H1 (cell line): ENCODE measurements around the gene PRKAR2A. TPM values are rescaled to one million over a fixed set of nuclear protein-coding genes. Genes with fewer than 3 reads are reported as not detected.

Experiments
- CTCF ChIA-PET: fragments of 300-600 bp; sonication (Branson Sonifier 250); formaldehyde crosslinking; loops from one replicate; lab custom pipeline; 2021; ENCODE audit not compliant: partially characterized antibody; lab: Charles Lee
- POLR2A ChIA-PET: fragments of 300-600 bp; sonication (Branson Sonifier 250); formaldehyde crosslinking; loops from one replicate; lab custom pipeline; 2021; ENCODE audit warnings: inconsistent platforms; ENCODE audit not compliant: partially characterized antibody; lab: Charles Lee
- DNase-seq, 2 experiments: peaks; one replicate each; pipeline versions ENCODE4 v3.0.0 to v3.0.0-alpha.2; 2010 to 2022; ENCODE audit warnings: low spot score in 2 of 2, low read depth in 1 of 2, mixed read lengths in 1 of 2
- FAIRE-seq: peaks from 2 replicates; lab custom pipeline; 2011; peaks lifted over from hg19 to GRCh38; lab: Jason Lieb, UNC
- H2AFZ ChIP-seq: 2 replicates; pipeline ENCODE4 v1.8.1; 2012; ENCODE audit warnings: low read length, inconsistent platforms
- H2AK5ac ChIP-seq: 2 replicates; pipeline ENCODE4 v1.6.1; 2013; ENCODE audit warnings: low read depth, low read length
- H2BK120ac ChIP-seq: replicated peaks from 2 replicates; pipeline ENCODE3; 2013; ENCODE audit warnings: low read depth, low read length, inconsistent platforms
- H2BK12ac ChIP-seq: 2 replicates; pipeline ENCODE4 v1.6.1; 2013; ENCODE audit warnings: low read depth, low read length
- H2BK15ac ChIP-seq: 2 replicates; pipeline ENCODE4 v1.6.1; 2013; ENCODE audit warnings: low read length
- H2BK20ac ChIP-seq: 2 replicates; pipeline ENCODE4 v1.6.1; 2013; ENCODE audit warnings: low read length
- H2BK5ac ChIP-seq: 2 replicates; pipeline ENCODE4 v1.6.1; 2013; ENCODE audit warnings: low read depth, low read length
- H3K14ac ChIP-seq: 2 replicates; pipeline ENCODE4 v1.6.1; 2013; ENCODE audit warnings: inconsistent platforms; ENCODE audit not compliant: insufficient read length
- H3K18ac ChIP-seq: 2 replicates; pipeline ENCODE4 v1.6.1; 2013; ENCODE audit warnings: low read length; ENCODE audit errors: extremely low read depth
- H3K23ac ChIP-seq: 2 replicates; pipeline ENCODE4 v1.6.1; 2013; ENCODE audit warnings: inconsistent platforms; ENCODE audit not compliant: insufficient read length
- H3K23me2 ChIP-seq: 2 replicates; pipeline ENCODE4 v1.6.1; 2013; ENCODE audit warnings: low read depth, low read length
- H3K27ac ChIP-seq: 2 replicates; pipeline ENCODE4 v1.6.1; 2011; ENCODE audit warnings: low read depth, low read length, inconsistent platforms
- H3K27me3 ChIP-seq, 4 experiments: replicated peaks in 1 of 4; 1 replicate in 1 of 4; 2 replicates in 3 of 4; pipeline versions ENCODE4 v1.6.1 to v1.8.1; 2011 to 2013; ENCODE audit warnings: low read length in 3 of 4, mild to moderate bottlenecking in 3 of 4, inconsistent platforms in 2 of 4, mixed read lengths in 2 of 4, moderate library complexity in 1 of 4; ENCODE audit not compliant: control insufficient read depth in 3 of 4, insufficient read depth in 3 of 4; ENCODE audit errors: extremely low read depth in 1 of 4
- H3K36me3 ChIP-seq, 4 experiments: 2 replicates each; pipeline versions ENCODE4 v1.6.1 to v1.8.1; 2011 to 2013; ENCODE audit warnings: mild to moderate bottlenecking in 4 of 4, low read length in 3 of 4, moderate library complexity in 2 of 4, control low read depth in 1 of 4, inconsistent platforms in 1 of 4; ENCODE audit not compliant: insufficient read depth in 4 of 4, control insufficient read depth in 2 of 4
- H3K4ac ChIP-seq: replicated peaks from 2 replicates; pipeline ENCODE3; 2013; ENCODE audit warnings: low read length, low read depth, mixed read lengths, inconsistent platforms; ENCODE audit not compliant: insufficient read length
- H3K4me1 ChIP-seq, 4 experiments: replicated peaks in 1 of 4; 1 replicate in 1 of 4; 2 replicates in 3 of 4; pipeline versions ENCODE4 v1.6.1 to v1.8.1; 2011 to 2013; ENCODE audit warnings: low read length in 3 of 4, inconsistent platforms in 2 of 4, mixed read lengths in 1 of 4; ENCODE audit not compliant: insufficient read depth in 4 of 4, control insufficient read depth in 3 of 4
- H3K4me2 ChIP-seq, 2 experiments: 2 replicates each; pipeline versions ENCODE4 v1.6.1 to v1.8.1; 2011 to 2013; ENCODE audit warnings: low read depth in 2 of 2, low read length in 2 of 2, control low read depth in 1 of 2, inconsistent platforms in 1 of 2, mild to moderate bottlenecking in 1 of 2; ENCODE audit not compliant: insufficient read depth in 1 of 2
- H3K4me3 ChIP-seq, 4 experiments: fragments of 200-600, 300-600 bp in 1 of 4; sonication (generic), shearing (Covaris generic), sonication (Bioruptor Twin) in 1 of 4; 2 replicates each; pipeline versions ENCODE4 v1.5.1 to v1.8.1; 2011 to 2016; ENCODE audit warnings: low read length in 4 of 4, low read depth in 3 of 4, control low read depth in 2 of 4, inconsistent platforms in 2 of 4, mild to moderate bottlenecking in 2 of 4, mixed read lengths in 1 of 4, moderate library complexity in 1 of 4; ENCODE audit not compliant: insufficient read depth in 2 of 4; ENCODE audit errors: extremely low read depth in 1 of 4
- H3K56ac ChIP-seq: replicated peaks from 2 replicates; pipeline ENCODE3; 2013; ENCODE audit warnings: low read depth, mild to moderate bottlenecking, mixed read lengths, low read length, inconsistent platforms; ENCODE audit not compliant: insufficient read length
- H3K79me1 ChIP-seq: 2 replicates; pipeline ENCODE4 v1.6.1; 2013; ENCODE audit warnings: low read depth, low read length, control low read depth
- H3K79me2 ChIP-seq, 2 experiments: 2 replicates each; pipeline versions ENCODE4 v1.6.1 to v1.8.1; 2012 to 2013; ENCODE audit warnings: low read length in 2 of 2, mild to moderate bottlenecking in 2 of 2, inconsistent platforms in 1 of 2; ENCODE audit not compliant: insufficient read depth in 2 of 2, control insufficient read depth in 1 of 2
- H3K9ac ChIP-seq, 4 experiments: replicated peaks in 1 of 4; 1 replicate in 1 of 4; 2 replicates in 3 of 4; pipeline versions ENCODE4 v1.6.1 to v1.8.1; 2011 to 2013; ENCODE audit warnings: low read depth in 3 of 4, low read length in 3 of 4, control low read depth in 2 of 4, mild to moderate bottlenecking in 2 of 4, moderate library complexity in 2 of 4, inconsistent platforms in 1 of 4; ENCODE audit errors: extremely low read depth in 1 of 4
- H3K9me3 ChIP-seq, 2 experiments: 2 replicates each; pipeline versions ENCODE4 v1.6.1 to v1.8.1; 2012 to 2013; ENCODE audit warnings: mild to moderate bottlenecking in 2 of 2, moderate library complexity in 2 of 2, control low read depth in 1 of 2, inconsistent platforms in 1 of 2, low read depth in 1 of 2, low read length in 1 of 2, mixed read lengths in 1 of 2; ENCODE audit not compliant: insufficient read depth in 2 of 2
- H4K20me1 ChIP-seq, 2 experiments: replicated peaks in 1 of 2; 2 replicates each; pipeline versions ENCODE3 to v1.8.1; 2011 to 2013; ENCODE audit warnings: inconsistent platforms in 2 of 2, low read length in 2 of 2, mild to moderate bottlenecking in 1 of 2; ENCODE audit not compliant: insufficient read depth in 2 of 2, control insufficient read depth in 1 of 2
- H4K5ac ChIP-seq: 2 replicates; pipeline ENCODE4 v1.6.1; 2013; ENCODE audit warnings: low read length, low read depth, mixed read lengths, inconsistent platforms; ENCODE audit not compliant: insufficient read length
- H4K8ac ChIP-seq: 2 replicates; pipeline ENCODE4 v1.8.0; 2013; ENCODE audit warnings: mild to moderate bottlenecking, moderate library complexity, low read length, inconsistent platforms; ENCODE audit not compliant: insufficient read depth; ENCODE audit errors: extremely low read depth
- H4K91ac ChIP-seq: replicated peaks from 2 replicates; pipeline ENCODE3; 2013; ENCODE audit warnings: low read length, mixed read lengths, inconsistent platforms; ENCODE audit not compliant: insufficient read length
- CEBPB ChIP-seq: IDR thresholded peaks from 2 replicates; pipeline ENCODE4 v1.6.1; 2012; ENCODE audit warnings: low read depth, low read length
- KDM4A ChIP-seq: IDR thresholded peaks from one replicate; pipeline ENCODE4 v1.7.1; 2012; ENCODE audit warnings: low read depth, mild to moderate bottlenecking, moderate library complexity, low read length, inconsistent platforms; ENCODE audit not compliant: severe bottlenecking
- RFX5 ChIP-seq: IDR thresholded peaks from 2 replicates; pipeline ENCODE4 v1.6.1; 2011; ENCODE audit warnings: low read depth, low read length, improper control_type of control experiment, borderline replicate concordance
- WGBS, 2 experiments: shearing (Covaris generic) in 1 of 2; methylation state at CpG; one replicate each; pipeline versions ENCODE4 v1.1.6 to v1.1.7; 2013 to 2015; ENCODE audit warnings: low lambda C conversion rate in 2 of 2, mixed read lengths in 2 of 2, inconsistent platforms in 1 of 2, low coverage in 1 of 2, missing lambda C conversion rate in 1 of 2; ENCODE audit not compliant: insufficient replicate concordance in 2 of 2, insufficient coverage in 1 of 2, insufficient read length in 1 of 2; ENCODE audit errors: extremely low coverage in 1 of 2, missing lambda C conversion rate in 1 of 2; 5-methylcytosine and 5-hydroxymethylcytosine counted together
- polyA plus RNA-seq, 7 experiments: library from polyadenylated mRNA; depleted of rRNA in 3 of 7; stranded (reverse) in 5 of 7; unstranded in 2 of 7; fragments of >200 nt in 5 of 7; fragments of 200-250 nt in 2 of 7; gene quantifications; 1 replicate in 5 of 7; 2 replicates in 1 of 7; 4 replicates in 1 of 7; pipeline versions ENCODE4 v1.2.1 to v1.2.3, GENCODE V29; 2011 to 2013; ENCODE audit warnings: missing spikeins in 2 of 7, mixed read lengths in 2 of 7
- total RNA-seq: library from RNA; stranded (reverse); fragmentation: NEBNext Ultra II Directional; extraction: Animal tissue kit (Norgen Biotek cat#: 25700); gene quantifications from 2 replicates; pipeline ENCODE4 v1.2.1, GENCODE V29; 2021

PRKAR2A gene
- total and polyA plus RNA-seq, 2 of the 8 experiments (the other 6 are each of a cell fraction or from before 2014, with no cell fraction given): 6.3 to 42.4 TPM

DNA sequence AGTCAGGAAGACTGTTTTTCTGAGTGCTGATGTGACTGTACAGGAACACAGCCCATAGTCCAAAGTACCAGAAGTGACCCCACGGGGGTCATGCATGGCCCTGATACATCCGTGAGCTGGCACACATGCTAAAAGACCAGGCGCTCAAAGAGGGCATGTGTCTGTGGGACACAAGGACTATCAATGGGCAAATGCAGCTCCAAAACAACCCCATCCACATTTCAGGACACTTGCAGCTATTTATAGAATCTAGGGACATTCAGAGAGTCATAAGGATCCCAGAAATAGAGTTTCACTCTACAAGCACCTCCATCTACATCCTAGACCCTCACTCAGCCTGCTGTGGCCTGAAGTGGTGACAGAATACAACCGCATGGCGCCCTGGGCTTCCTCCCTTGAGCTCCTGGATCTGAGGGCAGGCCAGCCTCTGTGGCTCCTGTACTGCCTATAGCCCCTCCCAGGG, 34.0 kb upstream of the PRKAR2A start:
- DNase-seq: no peak
- Histone ChIP-seq H3K79me1 (no peaks in the 10 kb centered on the region), H4K91ac (no peak overlapping the region), H3K36me3 (no peaks in the 10 kb centered on the region), H2BK15ac (no peak overlapping the region), H2BK12ac (no peak overlapping the region), H3K23ac (no peak overlapping the region), H3K79me2 (no peaks in the 10 kb centered on the region), H2BK20ac (no peak overlapping the region), H2AK5ac (no peak overlapping the region), H4K20me1 (no peaks in the 10 kb centered on the region), H3K4me3 (no peak overlapping the region), H3K9me3 (no peaks in the 10 kb centered on the region), H3K56ac (no peak overlapping the region), H3K23me2 (no peaks in the 10 kb centered on the region), H4K8ac (no peak overlapping the region), H4K5ac (no peak overlapping the region), H2BK120ac (no peak overlapping the region), H2AFZ (no peak overlapping the region), H3K14ac (no peak overlapping the region), H3K4ac (no peak overlapping the region), H3K4me1 (no peaks in the 10 kb centered on the region), H3K4me2 (no peak overlapping the region), H3K27ac (no peak overlapping the region), H3K18ac (no peak overlapping the region), H3K27me3 (no peaks in the 10 kb centered on the region), H2BK5ac (no peak overlapping the region), H3K9ac (no peak overlapping the region)
- POLR2A ChIA-PET: interaction anchor here (0.7 kb wide), 1 partner anchor 11 kb away, joined by 4 read pairs; no protein-coding TSS in a partner anchor
- 96% methylated on average over 5 of the region's 5 CpGs; no CpG with 5 or more reads in 1 of the 2 experiments for WGBS, 2 experiments
- FAIRE-seq: no peak
- CTCF ChIA-PET: interaction anchor here (0.7 to 1.3 kb wide), 3 partner anchors 9 to 51 kb away, joined by 3 to 4 read pairs (median 3); no protein-coding TSS in a partner anchor
- no peak for TF ChIP-seq CEBPB
- no peak for TF ChIP-seq KDM4A
- no peak for TF ChIP-seq RFX5
